ENCODE data around the gene SLC2A11.
"Not testable (repeated sequence)": the region's sequence is repeated elsewhere in the genome, so short reads cannot be mapped to it uniquely, and the experiment has no call there.

The SLC2A11 gene

DNA sequence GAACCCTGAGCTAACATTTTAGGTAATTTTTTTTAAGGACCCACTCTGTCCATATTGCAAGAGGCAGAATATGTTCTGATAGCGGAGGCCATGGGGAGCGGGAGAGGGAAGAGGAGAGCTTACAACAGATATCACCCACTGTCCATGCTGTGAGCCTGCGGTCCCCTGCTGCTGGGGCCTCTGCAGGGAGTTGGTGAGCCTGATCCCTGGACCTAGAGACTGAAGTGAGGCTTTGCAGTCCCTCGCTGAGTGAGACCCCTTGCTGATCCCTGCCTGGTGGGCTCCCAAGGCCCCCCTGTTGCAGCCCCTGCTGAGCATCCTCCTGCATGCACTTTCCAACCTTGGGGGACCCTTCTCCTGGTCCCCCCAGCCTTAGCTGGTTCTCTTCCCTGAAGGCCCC lies 49.0 kb downstream of the SLC2A11 start:
- Histone ChIP-seq H3K9ac (ENCODE audit: low read length) (no peak overlapping the region), H2AFZ (ENCODE audit: low read depth, low read length, severe bottlenecking) (no peak overlapping the region), H3K27ac (ENCODE audit: low read depth, low read length) (no peak overlapping the region), H3K9me2 (replicated peaks; ENCODE audit: insufficient read depth, low read length) (no peaks in the 10 kb centered on the region), H3K27me3 (ENCODE audit: low read length) (no peaks in the 10 kb centered on the region), H3K9me3 (ENCODE audit: insufficient read depth, low read length) (no peaks in the 10 kb centered on the region), H3K4me2 (ENCODE audit: low read depth, low read length, poor library complexity, severe bottlenecking) (no peak overlapping the region), H3K36me3 (ENCODE audit: low read length) (no peaks in the 10 kb centered on the region), H4K20me1 (ENCODE audit: low read depth, low read length) (no peaks in the 10 kb centered on the region), H3K4me3 (ENCODE audit: insufficient read depth, low read length, poor library complexity, severe bottlenecking) (no peak overlapping the region), H3K79me2 (ENCODE audit: insufficient read depth, low read length) (no peaks in the 10 kb centered on the region), H3F3A (ENCODE audit: insufficient read depth) (no peaks in the 10 kb centered on the region)
- TF ChIP-seq EZH2phosphoT487 (conservative IDR thresholded peaks at IDR 0.05; ENCODE audit: low read length) (no peak), CTCF (IDR thresholded peaks at IDR 0.05; ENCODE audit: insufficient read depth, low read length, poor library complexity, severe bottlenecking) (no peak)

DNA sequence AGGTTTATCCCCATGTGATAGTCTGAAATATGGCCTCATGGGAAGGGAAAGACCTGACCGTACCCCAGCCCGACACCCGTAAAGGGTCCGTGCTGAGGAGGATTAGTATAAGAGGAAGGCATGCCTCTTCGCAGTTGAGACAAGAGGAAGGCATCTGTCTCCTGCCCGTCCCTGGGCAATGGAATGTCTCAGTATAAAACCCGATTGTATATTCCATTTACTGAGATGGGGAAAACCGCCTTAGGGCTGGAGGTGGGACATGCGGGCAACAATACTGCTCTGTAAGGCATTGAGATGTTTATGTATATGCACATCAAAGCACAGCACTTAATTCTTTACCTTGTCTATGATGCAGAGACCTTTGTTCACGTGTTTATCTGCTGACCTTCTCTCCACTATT lies 49.7 kb downstream of the SLC2A11 start:
- H3K4me3 ChIP-seq (ENCODE audit: insufficient read depth, low read length, poor library complexity, severe bottlenecking); H3F3A ChIP-seq (ENCODE audit: insufficient read depth); H3K4me2 ChIP-seq (ENCODE audit: low read depth, low read length, poor library complexity, severe bottlenecking); H3K79me2 ChIP-seq (ENCODE audit: insufficient read depth, low read length); H3K27ac ChIP-seq (ENCODE audit: low read depth, low read length); H3K27me3 ChIP-seq (ENCODE audit: low read length); H3K9me3 ChIP-seq (ENCODE audit: insufficient read depth, low read length); H2AFZ ChIP-seq (ENCODE audit: low read depth, low read length, severe bottlenecking); H4K20me1 ChIP-seq (ENCODE audit: low read depth, low read length); H3K36me3 ChIP-seq (ENCODE audit: low read length); H3K9me2 ChIP-seq (replicated peaks; ENCODE audit: insufficient read depth, low read length); H3K9ac ChIP-seq (ENCODE audit: low read length): not testable (repeated sequence)

DNA sequence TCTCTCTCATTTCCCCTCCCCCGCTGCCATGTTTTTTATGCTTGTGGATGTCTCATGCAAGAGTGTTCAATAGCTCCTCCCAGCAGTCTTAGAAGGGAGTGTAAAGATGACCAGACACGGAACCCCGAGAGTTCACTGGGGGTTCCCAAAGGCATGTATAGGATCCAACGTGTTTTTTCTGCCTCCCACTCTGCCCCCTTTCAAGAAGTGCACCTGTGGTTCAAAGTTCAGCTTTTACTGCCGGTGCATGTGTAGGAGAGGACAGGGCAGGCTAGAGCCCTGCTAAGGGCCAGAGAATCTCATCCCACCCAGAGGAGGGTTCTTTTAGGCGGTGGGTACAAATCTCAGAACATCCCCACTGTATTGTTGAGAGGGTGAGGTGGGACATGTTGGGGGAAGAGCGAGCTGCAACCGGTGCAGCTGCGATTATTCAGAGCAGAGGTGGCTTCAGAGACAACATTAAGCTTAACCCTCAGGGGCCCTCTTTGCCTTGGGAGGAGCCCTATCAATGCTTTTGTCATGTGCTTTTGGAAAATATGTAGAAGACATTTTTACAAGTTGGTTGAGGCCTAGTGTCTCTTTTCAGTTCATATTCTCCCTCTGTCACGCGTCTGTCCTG lies 51.0 kb downstream of the SLC2A11 start:
- Histone ChIP-seq H3K79me2 (ENCODE audit: insufficient read depth, low read length) (no peaks in the 10 kb centered on the region), H3K4me3 (ENCODE audit: insufficient read depth, low read length, poor library complexity, severe bottlenecking) (no peak overlapping the region), H3K36me3 (ENCODE audit: low read length) (no peaks in the 10 kb centered on the region), H3K4me2 (ENCODE audit: low read depth, low read length, poor library complexity, severe bottlenecking) (no peak overlapping the region), H2AFZ (ENCODE audit: low read depth, low read length, severe bottlenecking) (no peak overlapping the region), H4K20me1 (ENCODE audit: low read depth, low read length) (no peaks in the 10 kb centered on the region), H3F3A (ENCODE audit: insufficient read depth) (no peaks in the 10 kb centered on the region), H3K9ac (ENCODE audit: low read length) (no peak overlapping the region), H3K27ac (ENCODE audit: low read depth, low read length) (no peak overlapping the region), H3K9me3 (ENCODE audit: insufficient read depth, low read length) (no peaks in the 10 kb centered on the region), H3K27me3 (ENCODE audit: low read length) (no peaks in the 10 kb centered on the region), H3K9me2 (replicated peaks; ENCODE audit: insufficient read depth, low read length) (no peaks in the 10 kb centered on the region)
- TF ChIP-seq CTCF (IDR thresholded peaks at IDR 0.05; ENCODE audit: insufficient read depth, low read length, poor library complexity, severe bottlenecking) (no peak), EZH2phosphoT487 (conservative IDR thresholded peaks at IDR 0.05; ENCODE audit: low read length) (no peak)

DNA sequence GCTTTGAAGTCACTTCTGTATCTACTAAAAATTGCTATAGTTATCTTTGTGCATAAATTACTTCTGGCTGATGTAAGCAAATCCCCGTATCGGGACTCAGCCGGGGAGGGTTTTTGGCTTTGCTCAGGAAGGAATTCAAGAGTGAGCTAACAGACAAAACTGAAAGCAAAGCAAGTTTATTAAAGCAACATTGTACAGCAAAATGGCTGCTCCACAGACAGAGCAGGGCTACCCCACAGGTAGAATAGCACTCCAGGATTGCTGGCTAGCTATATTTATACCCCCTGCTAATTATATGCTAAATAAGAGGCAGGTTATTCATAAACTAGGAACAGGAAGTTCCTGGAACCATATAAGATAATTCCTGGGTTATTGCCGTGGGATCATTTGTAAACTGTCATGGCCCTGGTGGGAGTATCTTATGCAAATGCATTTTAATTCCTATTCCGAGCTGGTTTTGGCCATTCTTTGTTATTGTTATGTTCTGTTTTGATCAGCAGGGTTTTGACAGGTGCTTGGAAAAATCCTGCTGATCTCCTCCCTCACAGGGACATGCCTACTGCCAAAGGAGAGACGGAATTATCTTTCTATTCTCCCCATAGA lies 51.7 kb downstream of the SLC2A11 start:
- Histone ChIP-seq H3K27ac (ENCODE audit: low read depth, low read length) (no peak overlapping the region), H2AFZ (ENCODE audit: low read depth, low read length, severe bottlenecking) (no peak overlapping the region), H3F3A (ENCODE audit: insufficient read depth) (peaks cover 4% of the 10 kb centered on the region), H3K36me3 (ENCODE audit: low read length) (no peaks in the 10 kb centered on the region), H3K9ac (ENCODE audit: low read length) (no peak overlapping the region), H3K27me3 (ENCODE audit: low read length) (no peaks in the 10 kb centered on the region), H4K20me1 (ENCODE audit: low read depth, low read length) (no peaks in the 10 kb centered on the region), H3K9me2 (replicated peaks; ENCODE audit: insufficient read depth, low read length) (no peaks in the 10 kb centered on the region), H3K4me2 (ENCODE audit: low read depth, low read length, poor library complexity, severe bottlenecking) (no peak overlapping the region), H3K4me3 (ENCODE audit: insufficient read depth, low read length, poor library complexity, severe bottlenecking) (no peak overlapping the region), H3K79me2 (ENCODE audit: insufficient read depth, low read length) (no peaks in the 10 kb centered on the region), H3K9me3 (ENCODE audit: insufficient read depth, low read length) (no peaks in the 10 kb centered on the region)
- no peak for TF ChIP-seq EZH2phosphoT487 (conservative IDR thresholded peaks at IDR 0.05; ENCODE audit: low read length)
- no peak for TF ChIP-seq CTCF (IDR thresholded peaks at IDR 0.05; ENCODE audit: insufficient read depth, low read length, poor library complexity, severe bottlenecking)

Measured in SU-DHL-6 (cell line).